GM18861 (cell line): ENCODE measurements around the gene CCDC120.

Experiments
- ATAC-seq: cut with Tn5 transposase; IDR thresholded peaks from one replicate; pipeline ENCODE4 v1.9.1; 2021; ENCODE audit not compliant: unreplicated experiment

Gene CCDC120

GRCh38 chrX:49100704-49101628 is 42.2 kb downstream of the CCDC120 start:
- ATAC-seq, result peak; percentile 81

GRCh38 chrX:49101629-49101984 is 42.8 kb downstream of the CCDC120 start:
- ATAC-seq, result peak; percentile 2

GRCh38 chrX:49102190-49102589 is 43.4 kb downstream of the CCDC120 start:
- no peak for ATAC-seq

- ATAC-seq, result no peak
These were observed 44.8 kb downstream of the CCDC120 start for GRCh38 chrX:49103637-49104036.

DNA sequence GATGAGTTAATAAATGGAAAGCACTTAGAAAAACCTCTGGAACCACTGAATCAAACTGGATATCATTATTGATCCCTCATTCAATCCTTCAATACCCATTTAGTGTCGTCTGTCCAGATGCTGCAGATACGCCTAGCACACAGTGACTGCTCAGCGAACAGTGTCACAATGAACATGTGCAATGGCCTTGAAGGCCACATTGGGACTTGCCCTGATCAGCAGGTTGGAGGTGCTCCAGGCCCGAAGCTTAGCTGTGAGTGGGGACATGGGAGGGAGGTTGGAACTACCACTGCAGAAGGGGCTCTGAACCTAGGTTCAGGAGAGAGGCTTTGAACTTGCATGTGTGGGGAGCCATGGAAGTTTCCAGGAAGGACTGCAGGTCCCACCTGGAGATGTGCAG is 47.5 kb downstream of the CCDC120 start:
- ATAC-seq, result no peak

GRCh38 chrX:49106930-49107329 is 48.1 kb downstream of the CCDC120 start:
- peak; percentile 54 for ATAC-seq

GRCh38 chrX:49108641-49109040 is 49.8 kb downstream of the CCDC120 start:
- no peak for ATAC-seq

DNA sequence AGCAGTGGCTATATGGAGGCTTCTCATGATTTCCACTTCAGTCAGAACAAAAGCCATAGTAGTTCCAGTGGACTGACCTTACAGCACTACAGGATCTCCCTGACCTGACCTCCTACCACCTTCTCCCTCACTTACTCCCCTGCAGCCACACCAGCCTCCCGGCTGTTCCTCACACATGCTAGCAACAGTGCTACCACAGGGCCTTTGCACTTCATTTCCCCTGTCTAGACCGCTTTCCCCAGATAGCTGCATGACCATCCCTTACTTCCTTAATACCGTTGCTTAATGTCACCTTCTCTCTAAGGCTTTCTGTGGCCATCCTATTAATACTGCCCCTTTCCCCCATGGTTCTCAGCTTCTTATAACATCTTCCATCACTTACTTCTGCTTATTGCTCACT is 51.6 kb downstream of the CCDC120 start:
- no peak for ATAC-seq

- no peak for ATAC-seq
These were observed 53.0 kb downstream of the CCDC120 start for GRCh38 chrX:49111791-49112190.

- no peak for ATAC-seq
These were observed 57.3 kb downstream of the CCDC120 start for GRCh38 chrX:49116076-49116475.

DNA sequence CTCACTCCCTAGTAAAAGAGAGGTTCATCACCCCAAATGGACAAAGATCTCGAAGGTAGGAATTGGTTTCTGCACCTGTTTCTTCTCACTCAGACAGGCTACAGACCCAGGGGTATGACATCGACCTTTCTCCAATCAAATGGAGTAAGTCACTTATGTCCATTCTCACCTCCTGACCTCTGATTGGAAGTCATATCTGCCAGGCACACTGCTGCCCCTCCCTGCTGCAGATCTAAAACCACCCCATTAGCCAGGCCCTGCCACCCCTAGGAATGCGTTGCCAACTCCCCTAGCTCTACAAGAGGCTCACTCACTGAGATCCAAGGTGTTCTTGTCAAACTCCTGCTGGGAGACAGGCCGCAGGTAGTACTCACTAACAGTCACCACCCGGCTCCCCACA is 57.9 kb downstream of the CCDC120 start:
- no peak for ATAC-seq

- no peak for ATAC-seq
These were observed 58.8 kb downstream of the CCDC120 start for GRCh38 chrX:49117581-49117980.
